C4-2B (cell line): ENCODE measurements around the gene TMEM127.

Experiments
- ZFX ChIP-seq: fragments of 450-650 bp; IDR thresholded peaks from 2 replicates; pipeline ENCODE4 v1.6.1; 2017
- TF ChIP-seq, protein P1 (sequence below): fragments of 450-650 bp; conservative IDR thresholded peaks from 2 replicates; pipeline ENCODE4 v1.5.1; 2017; ENCODE audit warnings: mild to moderate bottlenecking

DNA sequence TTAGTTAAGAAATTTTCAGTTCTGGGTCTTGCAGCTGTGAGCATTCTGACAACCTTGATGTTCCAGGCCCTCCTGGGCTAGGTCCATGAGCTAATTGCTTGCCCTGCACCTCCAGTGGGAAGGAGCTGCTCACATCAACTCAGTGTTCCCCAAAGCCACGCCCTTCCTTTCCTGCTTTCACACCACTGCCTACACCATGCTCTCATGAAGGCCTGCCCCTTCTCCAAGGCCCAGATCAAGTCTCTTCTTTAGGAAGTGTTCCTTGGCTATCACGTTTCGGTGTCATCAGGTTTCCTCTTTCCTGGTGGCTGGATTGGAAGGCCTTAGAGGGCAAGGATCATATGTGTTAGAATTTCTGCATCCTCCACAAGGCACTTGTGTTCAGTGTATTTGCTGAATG, 18.8 kb downstream of the TMEM127 start:
- TF ChIP-seq, protein P1, sequence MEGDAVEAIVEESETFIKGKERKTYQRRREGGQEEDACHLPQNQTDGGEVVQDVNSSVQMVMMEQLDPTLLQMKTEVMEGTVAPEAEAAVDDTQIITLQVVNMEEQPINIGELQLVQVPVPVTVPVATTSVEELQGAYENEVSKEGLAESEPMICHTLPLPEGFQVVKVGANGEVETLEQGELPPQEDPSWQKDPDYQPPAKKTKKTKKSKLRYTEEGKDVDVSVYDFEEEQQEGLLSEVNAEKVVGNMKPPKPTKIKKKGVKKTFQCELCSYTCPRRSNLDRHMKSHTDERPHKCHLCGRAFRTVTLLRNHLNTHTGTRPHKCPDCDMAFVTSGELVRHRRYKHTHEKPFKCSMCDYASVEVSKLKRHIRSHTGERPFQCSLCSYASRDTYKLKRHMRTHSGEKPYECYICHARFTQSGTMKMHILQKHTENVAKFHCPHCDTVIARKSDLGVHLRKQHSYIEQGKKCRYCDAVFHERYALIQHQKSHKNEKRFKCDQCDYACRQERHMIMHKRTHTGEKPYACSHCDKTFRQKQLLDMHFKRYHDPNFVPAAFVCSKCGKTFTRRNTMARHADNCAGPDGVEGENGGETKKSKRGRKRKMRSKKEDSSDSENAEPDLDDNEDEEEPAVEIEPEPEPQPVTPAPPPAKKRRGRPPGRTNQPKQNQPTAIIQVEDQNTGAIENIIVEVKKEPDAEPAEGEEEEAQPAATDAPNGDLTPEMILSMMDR, result no peak
- TF ChIP-seq ZFX, result no peak
